GM20431 (cell line): Measurements from ENCODE around the gene DIP2C.
"Not testable (repeated sequence)": the region's sequence is repeated elsewhere in the genome, so short reads cannot be mapped to it uniquely, and the experiment has no call there.

Source experiments
- in situ Hi-C: fragments of 300-500 bp; cut with MseI, MboI; formaldehyde crosslinking; loops from one replicate; pipeline ENCODE4 v1.15.0; 2020; ENCODE audit warnings: low sequenced_read_pairs; ENCODE audit not compliant: unreplicated experiment

DIP2C gene

GRCh38 chr10:644076-644942 is 45.2 kb downstream of the DIP2C start:
- in situ Hi-C loops, result no loop called here

DNA sequence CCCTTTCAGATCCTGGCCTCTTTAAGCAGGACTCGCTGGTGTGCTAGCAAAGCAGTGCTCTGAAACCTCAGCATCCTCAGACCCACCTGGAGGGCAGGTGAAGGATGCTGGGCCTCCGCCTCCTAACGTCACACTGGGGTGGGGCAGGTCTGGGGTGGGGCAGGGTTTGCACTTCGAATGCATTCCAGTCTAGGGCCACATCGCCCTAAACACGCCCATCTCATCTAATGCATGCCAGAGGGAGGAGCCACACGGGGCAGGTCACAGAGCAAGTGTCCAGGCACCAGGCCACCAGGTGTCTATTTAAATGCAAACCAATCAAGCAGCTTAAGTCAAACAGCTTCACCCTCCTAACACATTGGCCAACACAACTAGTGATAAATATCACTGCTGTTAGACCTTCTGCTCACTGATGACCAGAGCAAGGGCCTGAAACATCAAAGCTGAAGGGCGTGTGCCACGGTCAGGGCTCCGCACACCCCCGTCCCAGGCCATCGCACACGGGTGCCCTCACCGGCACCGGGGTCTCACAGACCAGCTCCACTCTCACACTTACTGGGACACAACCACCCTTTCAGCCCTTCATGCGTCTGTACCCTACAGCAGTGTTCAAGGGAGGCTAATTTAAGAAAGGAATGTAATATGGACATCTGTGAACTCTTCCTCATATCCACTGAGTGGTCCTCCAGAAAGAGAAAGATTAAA is 47.1 kb downstream of the DIP2C start:
- in situ Hi-C loops, result no loop called here

DNA sequence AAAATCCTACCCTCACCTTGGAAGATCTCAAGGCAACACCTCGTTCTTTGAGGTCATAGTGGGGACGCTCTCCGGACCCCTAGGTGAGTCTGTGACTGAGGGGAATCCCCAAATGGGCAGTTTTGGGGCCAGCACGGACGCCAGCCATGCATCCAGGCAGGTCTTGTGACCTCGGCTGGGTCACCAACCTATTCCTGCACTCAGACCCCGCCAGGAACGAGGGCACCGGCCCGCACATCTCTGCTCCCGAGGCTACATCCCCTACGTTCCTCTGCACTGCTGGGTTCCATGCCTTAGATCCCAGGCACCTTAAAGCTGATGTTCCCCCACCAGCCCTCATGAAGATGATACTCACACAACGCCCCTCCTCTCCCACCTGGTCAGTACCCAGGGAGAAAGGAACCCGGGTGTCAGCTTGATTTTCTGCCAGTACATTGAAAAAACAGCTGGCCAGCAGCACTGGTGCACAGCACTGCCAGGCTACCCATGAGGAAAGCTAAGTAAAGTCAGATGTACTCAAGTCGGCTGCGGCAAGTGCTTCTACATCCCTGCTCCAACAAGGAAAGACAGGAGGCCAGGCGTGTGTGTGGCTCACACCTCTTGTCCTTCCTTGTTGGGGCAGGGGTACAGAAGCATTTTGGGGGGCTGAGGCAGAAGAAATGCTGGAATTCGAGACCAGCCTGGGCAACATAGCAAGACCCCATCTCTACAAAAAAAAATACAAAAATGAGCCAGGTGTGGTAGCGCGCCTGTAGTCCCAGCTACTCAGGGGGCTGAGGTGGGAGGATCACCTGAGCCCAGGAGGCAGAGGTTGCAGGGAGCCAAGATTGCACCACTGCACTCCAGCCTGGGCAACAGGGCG is 48.1 kb downstream of the DIP2C start:
- in situ Hi-C loops, result no loop called here

- in situ Hi-C loops, result no loop called here
Measured at GRCh38 chr10:640673-641045, 48.8 kb downstream of the DIP2C start.

GRCh38 chr10:639751-640672 is 49.5 kb downstream of the DIP2C start:
- in situ Hi-C loops, result no loop called here

- in situ Hi-C loops, result no loop called here
Measured at GRCh38 chr10:639001-639750, 50.3 kb downstream of the DIP2C start.

DNA sequence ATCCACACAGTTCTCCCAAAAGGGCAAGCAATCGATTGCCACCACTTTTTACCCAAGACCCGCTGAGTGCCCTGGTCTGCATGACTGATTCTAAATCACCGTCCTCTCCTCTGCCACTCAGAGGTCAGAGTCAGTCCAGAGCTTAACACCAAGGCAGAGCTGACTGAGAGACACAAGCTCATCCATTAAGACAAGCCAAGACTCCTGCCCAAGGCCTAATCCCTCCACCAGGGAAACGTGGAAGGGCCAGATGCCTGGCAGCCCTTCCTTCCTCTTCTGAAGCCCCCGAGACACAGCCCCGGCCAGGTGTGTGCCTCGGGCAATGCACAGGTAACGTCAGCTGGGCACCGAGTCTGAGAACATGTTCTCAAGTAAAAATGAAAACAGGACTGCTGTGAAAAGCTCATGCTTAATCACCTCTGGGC is 51.7 kb downstream of the DIP2C start:
- in situ Hi-C loops, result no loop called here

DNA sequence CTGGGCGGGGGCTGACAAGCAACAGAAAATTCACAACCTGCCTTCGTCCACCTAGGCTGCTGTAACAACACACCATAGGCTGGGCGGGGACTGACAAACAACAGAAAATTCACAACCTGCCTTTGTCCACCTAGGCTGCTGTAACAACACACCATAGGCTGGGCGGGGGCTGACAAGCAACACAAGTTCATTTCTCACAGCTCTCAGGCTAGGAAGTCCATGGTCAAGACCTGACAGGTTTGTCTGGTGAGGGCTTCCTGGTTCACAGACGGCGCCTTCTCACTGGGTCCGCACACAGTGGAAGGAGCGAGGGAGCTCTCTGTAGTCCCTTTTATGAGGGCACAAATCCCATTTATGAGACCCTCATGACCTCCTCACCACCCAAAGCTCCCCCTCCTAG is 52.2 kb downstream of the DIP2C start:
- in situ Hi-C loops, result no loop called here

GRCh38 chr10:636769-637168 is 52.7 kb downstream of the DIP2C start:
- in situ Hi-C loops, result no loop called here

DNA sequence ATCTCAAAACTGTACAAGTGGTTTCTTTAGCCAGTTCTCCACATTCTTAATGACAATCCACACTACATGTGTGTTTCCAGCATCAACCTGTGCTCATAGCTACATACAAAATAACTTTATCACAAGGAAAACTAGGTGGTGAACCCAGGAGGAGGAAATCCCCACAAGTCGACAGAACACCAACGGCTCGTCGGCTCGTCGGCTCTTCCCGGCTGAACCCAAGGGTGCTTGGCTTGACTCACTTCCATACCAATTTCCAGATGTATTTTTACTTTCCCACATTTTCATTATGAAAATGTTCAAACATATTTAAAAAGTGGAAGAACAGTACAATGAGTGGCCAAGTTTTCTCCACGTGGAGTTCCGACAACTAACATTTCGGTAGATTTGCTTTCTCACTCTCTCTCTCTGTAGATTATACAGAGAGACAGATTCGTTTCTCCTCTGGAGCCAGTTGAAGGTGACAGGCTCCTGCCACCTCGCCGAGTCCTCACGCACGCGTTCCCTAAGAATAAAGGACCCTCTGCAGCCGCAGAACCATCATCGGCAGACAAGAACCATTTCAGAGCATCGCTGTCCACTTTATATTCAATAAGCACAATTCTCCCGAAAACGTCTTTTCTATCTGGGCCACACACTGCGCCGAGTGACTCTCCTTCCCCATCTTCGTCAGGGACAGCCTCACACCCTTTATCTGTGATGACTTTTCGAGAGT is 53.3 kb downstream of the DIP2C start:
- in situ Hi-C loops, result no loop called here

- in situ Hi-C loops, result no loop called here
Measured at GRCh38 chr10:635088-635861, 54.2 kb downstream of the DIP2C start.

DNA sequence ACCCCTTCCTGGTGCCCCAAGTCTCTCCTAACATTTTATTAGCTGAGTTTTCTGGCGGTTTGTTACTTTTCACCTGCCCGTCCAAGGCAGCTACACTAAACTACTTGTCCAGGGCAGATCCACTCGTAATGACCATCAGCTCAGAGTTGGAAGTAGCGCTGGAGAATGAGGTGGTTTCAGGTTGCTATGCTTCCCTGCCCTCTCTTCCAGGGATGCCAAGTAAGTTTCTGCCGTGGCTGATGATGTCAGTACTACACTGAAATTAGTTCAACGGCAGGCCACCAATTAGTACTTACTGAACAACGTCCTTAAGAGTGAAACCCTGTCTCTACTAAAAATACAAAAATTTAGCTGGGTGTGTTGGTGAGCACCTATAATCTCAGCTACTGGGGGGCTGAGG is 55.2 kb downstream of the DIP2C start:
- in situ Hi-C loops, result no loop called here

- in situ Hi-C loops, result no loop called here
Measured at GRCh38 chr10:633279-634245, 55.9 kb downstream of the DIP2C start.

DNA sequence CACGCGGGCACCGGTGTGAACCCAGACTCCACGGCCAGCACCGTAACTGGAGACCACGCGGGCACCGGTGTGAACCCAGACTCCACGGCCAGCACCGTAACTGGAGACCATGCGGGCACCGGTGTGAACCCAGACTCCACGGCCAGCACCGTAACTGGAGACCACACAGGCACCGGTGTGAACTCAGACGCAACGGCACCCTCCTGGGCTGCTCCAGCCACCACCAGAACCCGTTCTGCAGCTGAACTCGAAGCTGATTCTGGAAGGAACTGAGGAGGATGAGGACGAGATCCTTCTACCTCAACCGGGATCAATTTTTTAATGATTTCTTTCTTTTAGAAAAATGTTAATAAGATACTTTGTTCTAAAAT is 56.7 kb downstream of the DIP2C start:
- in situ Hi-C loops, result not testable (repeated sequence)

DNA sequence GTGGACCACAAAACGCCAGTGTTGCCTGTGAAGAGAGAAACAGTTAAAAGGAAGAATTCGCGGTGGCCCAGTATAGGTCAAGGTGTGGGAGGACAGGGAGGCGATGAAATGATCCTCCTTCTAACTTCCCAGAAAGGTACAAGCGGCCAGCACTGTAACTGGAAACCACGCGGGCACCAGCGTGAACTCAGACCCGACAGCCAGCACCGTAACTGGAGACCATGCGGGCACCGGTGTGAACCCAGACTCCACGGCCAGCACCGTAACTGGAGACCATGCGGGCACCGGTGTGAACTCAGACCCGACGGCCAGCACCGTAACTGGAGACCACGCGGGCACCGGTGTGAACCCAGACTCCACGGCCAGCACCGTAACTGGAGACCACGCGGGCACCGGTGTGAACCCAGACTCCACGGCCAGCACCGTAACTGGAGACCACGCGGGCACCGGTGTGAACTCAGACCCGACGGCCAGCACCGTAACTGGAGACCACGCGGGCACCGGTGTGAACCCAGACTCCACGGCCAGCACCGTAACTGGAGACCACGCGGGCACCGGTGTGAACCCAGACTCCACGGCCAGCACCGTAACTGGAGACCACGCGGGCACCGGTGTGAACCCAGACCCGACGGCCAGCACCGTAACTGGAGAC is 57.2 kb downstream of the DIP2C start:
- in situ Hi-C loops, result not testable (repeated sequence)

GRCh38 chr10:631266-631665 is 58.2 kb downstream of the DIP2C start:
- in situ Hi-C loops, result no loop called here
